ENCODE results near the gene ANKRD27. TPM values are rescaled to one million over a fixed set of nuclear protein-coding genes. Genes with fewer than 3 reads are reported as not detected.

ANKRD27 gene
- total RNA-seq, 1 donor = 31.5 TPM

- DNase-seq (ENCODE audit: insufficient read length, low spot score, missing footprints) = peak; percentile 81
- Histone ChIP-seq H3K36me3 (ENCODE audit: insufficient read depth, low read length) (peaks cover 30% of the 10 kb centered on the region), H3K9me3 (ENCODE audit: low read depth, low read length) (no peaks in the 10 kb centered on the region), H3K27me3 (ENCODE audit: insufficient read depth, low read length) (no peaks in the 10 kb centered on the region), H3K4me1 (ENCODE audit: insufficient read depth, low read length) (peaks cover 6% of the 10 kb centered on the region), H3K4me2 (ENCODE audit: insufficient read depth, low read length) (peak overlapping the region; percentile 87), H4K20me1 (ENCODE audit: insufficient read depth, low read length) (peaks cover 10% of the 10 kb centered on the region), H3K27ac (ENCODE audit: low read depth, low read length) (peak overlapping the region; percentile 42), H3K79me2 (ENCODE audit: insufficient read depth, low read length) (peaks cover 24% of the 10 kb centered on the region), H3K4me3 (ENCODE audit: insufficient read depth, low read length) (peak overlapping the region; percentile 89), H2AFZ (ENCODE audit: low read length) (peak overlapping the region; percentile 64)
- no peak for TF ChIP-seq CTCF (IDR thresholded peaks at IDR 0.05; ENCODE audit: extremely low read depth, low read depth, low read length)
These were observed 93.2 kb downstream of the ANKRD27 start for GRCh38 chr19:32581705-32582179.

GRCh38 chr19:32580901-32581704, 93.9 kb downstream of the ANKRD27 start, which contains the start of gene PDCD5:
Gene PDCD5 (plus strand): TSS chr19:32581190. CDS start chr19:32581262, 72 bp downstream.
- H3K4me3 ChIP-seq (ENCODE audit: insufficient read depth, low read length) = peak within 1 kb of the TSS; percentile 89
- peaks cover 10% of the 10 kb centered on the region for H4K20me1 ChIP-seq (ENCODE audit: insufficient read depth, low read length)
- peak; percentile 100 for DNase-seq (ENCODE audit: insufficient read length, low spot score, missing footprints)
- H3K4me1 ChIP-seq (ENCODE audit: insufficient read depth, low read length) = peaks cover 6% of the 10 kb centered on the region
- no peak for TF ChIP-seq CTCF (IDR thresholded peaks at IDR 0.05; ENCODE audit: extremely low read depth, low read depth, low read length)
- H3K36me3 ChIP-seq (ENCODE audit: insufficient read depth, low read length) = peaks cover 24% of the 10 kb centered on the region
- H3K79me2 ChIP-seq (ENCODE audit: insufficient read depth, low read length) = peaks cover 24% of the 10 kb centered on the region
- peak within 1 kb of the TSS; percentile 87 for H3K4me2 ChIP-seq (ENCODE audit: insufficient read depth, low read length)
- peak within 1 kb of the TSS; percentile 94 for H2AFZ ChIP-seq (ENCODE audit: low read length)
- no peaks in the 10 kb centered on the region for H3K27me3 ChIP-seq (ENCODE audit: insufficient read depth, low read length)
- H3K27ac ChIP-seq (ENCODE audit: low read depth, low read length) = peak within 1 kb of the TSS; percentile 42
- H3K9me3 ChIP-seq (ENCODE audit: low read depth, low read length) = no peaks in the 10 kb centered on the region

- H3K9me3 ChIP-seq (ENCODE audit: low read depth, low read length) = no peaks in the 10 kb centered on the region
- peak overlapping the region; percentile 89 for H3K4me3 ChIP-seq (ENCODE audit: insufficient read depth, low read length)
- peak overlapping the region; percentile 94 for H2AFZ ChIP-seq (ENCODE audit: low read length)
- no peak for TF ChIP-seq CTCF (IDR thresholded peaks at IDR 0.05; ENCODE audit: extremely low read depth, low read depth, low read length)
- peak overlapping the region; percentile 87 for H3K4me2 ChIP-seq (ENCODE audit: insufficient read depth, low read length)
- H3K27me3 ChIP-seq (ENCODE audit: insufficient read depth, low read length) = no peaks in the 10 kb centered on the region
- H3K4me1 ChIP-seq (ENCODE audit: insufficient read depth, low read length) = peaks cover 6% of the 10 kb centered on the region
- H4K20me1 ChIP-seq (ENCODE audit: insufficient read depth, low read length) = peaks cover 10% of the 10 kb centered on the region
- no peak for DNase-seq (ENCODE audit: insufficient read length, low spot score, missing footprints)
- no peak overlapping the region for H3K27ac ChIP-seq (ENCODE audit: low read depth, low read length)
- peaks cover 24% of the 10 kb centered on the region for H3K79me2 ChIP-seq (ENCODE audit: insufficient read depth, low read length)
- H3K36me3 ChIP-seq (ENCODE audit: insufficient read depth, low read length) = peaks cover 17% of the 10 kb centered on the region
These were observed 94.6 kb downstream of the ANKRD27 start for GRCh38 chr19:32580353-32580900.

- H3K36me3 ChIP-seq (ENCODE audit: insufficient read depth, low read length) = no peaks in the 10 kb centered on the region
These were observed 98.2 kb downstream of the ANKRD27 start for GRCh38 chr19:32576790-32577189.

More at GRCh38 chr19:32576790-32577189, 98.2 kb downstream of the ANKRD27 start:
- H3K27me3 ChIP-seq (ENCODE audit: insufficient read depth, low read length) = peaks cover 10% of the 10 kb centered on the region
- no peaks in the 10 kb centered on the region for H3K9me3 ChIP-seq (ENCODE audit: low read depth, low read length)
- H3K4me1 ChIP-seq (ENCODE audit: insufficient read depth, low read length) = no peaks in the 10 kb centered on the region
- no peak for TF ChIP-seq CTCF (IDR thresholded peaks at IDR 0.05; ENCODE audit: extremely low read depth, low read depth, low read length)
- H2AFZ ChIP-seq (ENCODE audit: low read length) = no peak overlapping the region
- DNase-seq (ENCODE audit: insufficient read length, low spot score, missing footprints) = no peak
- H3K4me2 ChIP-seq (ENCODE audit: insufficient read depth, low read length) = no peak overlapping the region
- peaks cover 8% of the 10 kb centered on the region for H3K79me2 ChIP-seq (ENCODE audit: insufficient read depth, low read length)
- no peak overlapping the region for H3K4me3 ChIP-seq (ENCODE audit: insufficient read depth, low read length)
- H3K27ac ChIP-seq (ENCODE audit: low read depth, low read length) = no peak overlapping the region
- H4K20me1 ChIP-seq (ENCODE audit: insufficient read depth, low read length) = no peaks in the 10 kb centered on the region

Measured in osteoblast (primary cell).